K562 (cell line): Measurements from ENCODE around the gene PMFBP1. TPM values are rescaled to one million over a fixed set of nuclear protein-coding genes. Genes with fewer than 3 reads are reported as not detected.

Experiments
- CBFA2T2 ChIP-seq: fragments of 450-650 bp; conservative IDR thresholded peaks from 2 replicates; pipeline ENCODE4 v1.6.1; 2017; ENCODE audit warnings: mild to moderate bottlenecking
- CREM ChIP-seq: IDR thresholded peaks from 2 replicates; pipeline ENCODE4 v1.6.1; 2014; ENCODE audit warnings: antibody characterized with exemption, low read depth
- ESRRA ChIP-seq: fragments of 450-650 bp; IDR thresholded peaks from 2 replicates; pipeline ENCODE4 v1.6.1; 2014; ENCODE audit warnings: low read depth, mild to moderate bottlenecking, moderate library complexity, borderline replicate concordance
- ETV5 ChIP-seq: sonication (generic); formaldehyde crosslinking; IDR thresholded peaks from 2 replicates; pipeline ENCODE4 v1.4.0; 2020; ENCODE audit warnings: low read depth, mild to moderate bottlenecking, missing genetic modification reagents
- HDAC8 ChIP-seq: fragments of 450-650 bp; IDR thresholded peaks from 2 replicates; pipeline ENCODE4 v1.6.1; 2016; ENCODE audit warnings: mild to moderate bottlenecking, missing genetic modification characterization, moderate library complexity, missing compliant biosample characterization
- RAD51 ChIP-seq: fragments of 450-650 bp; IDR thresholded peaks from 2 replicates; pipeline ENCODE4 v1.7.1; 2016; ENCODE audit warnings: low read depth, mild to moderate bottlenecking, borderline replicate concordance
- SMC3 ChIP-seq: conservative IDR thresholded peaks from 2 replicates; pipeline ENCODE4 v1.6.1; 2011; ENCODE audit warnings: low read depth, low read length, improper control_type of control experiment; ENCODE audit not compliant: insufficient read depth
- SRSF9 ChIP-seq: fragments of 200-400 bp; formaldehyde crosslinking; IDR thresholded peaks from 2 replicates; pipeline ENCODE4 v1.6.1; 2017; ENCODE audit warnings: low read depth, low read length, borderline replicate concordance
- TBL1XR1 ChIP-seq, 2 experiments: IDR thresholded peaks; 2 replicates each; pipeline ENCODE4 v1.6.1; 2012; ENCODE audit warnings: improper control_type of control experiment in 2 of 2, low read length in 2 of 2, mild to moderate bottlenecking in 1 of 2
- TOE1 ChIP-seq, 2 experiments: fragments of 450-650 bp in 1 of 2; sonication (generic) in 1 of 2; formaldehyde crosslinking in 1 of 2; IDR thresholded peaks; 2 replicates each; pipeline versions ENCODE4 v1.7.1 to v1.8.0; 2016 to 2022; ENCODE audit warnings: borderline replicate concordance in 2 of 2, mild to moderate bottlenecking in 2 of 2, antibody characterized with exemption in 1 of 2, inconsistent platforms in 1 of 2, low read depth in 1 of 2, missing genetic modification reagents in 1 of 2, moderate library complexity in 1 of 2
- polyA plus RNA-seq, 8 experiments: library from polyadenylated mRNA; depleted of rRNA in 4 of 8; stranded (reverse) in 5 of 8; unstranded in 3 of 8; fragments of >200 nt; fragmentation: Nextera tagmentation in 2 of 8; fragmentation: Illumina TruSeq in 1 of 8; extraction: Ambion mirVana in 2 of 8; extraction: Trizol in 1 of 8; gene quantifications; 2 replicates each; pipeline versions ENCODE4 v1.2.1 to v1.2.3, GENCODE V29; 2011 to 2014; ENCODE audit warnings: inconsistent platforms in 1 of 8, missing spikeins in 1 of 8
- total RNA-seq, 7 experiments: library from RNA; depleted of rRNA in 6 of 7; stranded (reverse); fragments of >200 nt in 6 of 7; fragmentation: Illumina TruSeq in 2 of 7; extraction: Trizol in 2 of 7; gene quantifications; 2 replicates each; pipeline versions ENCODE4 v1.2.1 to v1.2.3, GENCODE V29; 2011 to 2021; ENCODE audit warnings: low replicate concordance in 1 of 7
- TF ChIP-seq, protein P1 (sequence below): fragments of 200-800 bp; sonication (Bioruptor generic); IDR thresholded peaks from 2 replicates; pipeline ENCODE4 v1.6.1; 2016; ENCODE audit warnings: missing genetic modification characterization, missing compliant biosample characterization
- TF ChIP-seq, protein P2 (sequence below): sonication (generic); formaldehyde crosslinking; IDR thresholded peaks from 2 replicates; pipeline ENCODE4 v1.8.0; 2022; ENCODE audit warnings: missing genetic modification reagents, mild to moderate bottlenecking, moderate library complexity, borderline replicate concordance
- TF ChIP-seq, protein P3 (sequence below): fragments of 450-650 bp; formaldehyde crosslinking; IDR thresholded peaks from 2 replicates; pipeline ENCODE4 v1.4.0; 2020; ENCODE audit warnings: mild to moderate bottlenecking, mixed read lengths
- TF ChIP-seq, protein P4 (sequence below): sonication (generic); formaldehyde crosslinking; IDR thresholded peaks from 2 replicates; pipeline ENCODE4 v1.5.0; 2020; ENCODE audit warnings: missing genetic modification reagents
- TF ChIP-seq, protein P5 (sequence below): fragments of 450-650 bp; conservative IDR thresholded peaks from 2 replicates; pipeline ENCODE4 v1.6.1; 2016; ENCODE audit warnings: missing genetic modification characterization, low read depth, mild to moderate bottlenecking, control low read depth, missing compliant biosample characterization

PMFBP1 gene
- total and polyA plus RNA-seq, 9 of the 15 experiments (the other 6 are each of a cell fraction or from before 2014, with no cell fraction given), result 0.13 to 0.91 (median 0.47) TPM

DNA sequence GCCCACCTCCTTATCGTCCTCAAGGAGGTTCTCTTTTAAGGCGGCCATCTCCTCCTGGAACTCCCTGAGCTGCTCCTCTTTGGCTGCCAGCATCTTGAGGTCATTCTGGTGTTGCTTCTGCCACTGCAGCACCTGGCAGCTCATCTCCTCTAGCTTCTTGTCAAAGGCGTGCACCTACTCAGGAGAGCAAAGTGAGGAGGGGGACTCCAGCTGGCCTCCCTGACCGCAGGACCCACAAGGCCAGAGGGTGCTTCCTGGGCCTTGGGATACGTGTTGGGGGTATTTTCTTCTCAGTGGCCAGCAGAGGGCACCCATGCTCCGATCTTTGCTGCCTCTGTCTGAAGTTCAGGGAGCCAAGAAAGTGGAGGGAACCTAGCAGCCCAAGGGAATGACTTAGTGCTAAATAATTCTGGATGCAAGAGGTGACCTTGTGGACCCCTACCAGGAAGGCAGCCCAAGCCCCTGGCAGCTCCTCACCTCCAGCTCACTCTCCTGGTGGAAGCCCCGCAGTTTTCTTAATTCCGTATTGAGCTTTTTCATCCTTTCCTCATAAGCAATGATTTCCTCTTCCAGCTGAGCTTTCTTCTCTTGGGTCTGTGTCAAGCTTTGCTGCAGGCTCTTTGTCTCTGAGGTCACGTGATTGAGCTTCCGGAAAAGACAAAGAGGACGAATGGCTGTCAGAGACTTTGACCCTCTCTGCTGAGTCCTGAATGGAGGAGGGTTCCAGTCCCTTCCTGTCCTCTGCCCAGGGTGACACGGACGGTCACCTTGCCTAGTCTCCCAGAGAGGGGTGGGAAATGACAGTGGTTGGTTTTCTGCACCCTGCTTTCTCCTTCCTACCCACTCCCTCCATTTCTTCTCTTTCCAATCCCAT lies 47.0 kb downstream of the PMFBP1 start (continued):
- TF ChIP-seq SRSF9 (no peak), SMC3 (peak; percentile 87), CREM (peak; percentile 36), RAD51 (peak; percentile 87), TBL1XR1 (IDR thresholded peaks at IDR 0.05; ENCODE audit: low read length in 2 of 2) (peak in 1 of 2 experiments; percentile 57; a peak in 1 of 4 replicates), ESRRA (peak; percentile 21; the same call in 1 of the 2 replicates), HDAC8 (tag) (no peak), TOE1 (IDR thresholded peaks at IDR 0.05; ENCODE audit: borderline replicate concordance) (peak; percentile 89), TOE1 (CRISPR knock-in tag; IDR thresholded peaks at IDR 0.05; ENCODE audit: borderline replicate concordance, low read depth) (no peak), CBFA2T2 (peak; percentile 52), ETV5 (CRISPR knock-in tag) (no peak)
- TF ChIP-seq, protein P1, sequence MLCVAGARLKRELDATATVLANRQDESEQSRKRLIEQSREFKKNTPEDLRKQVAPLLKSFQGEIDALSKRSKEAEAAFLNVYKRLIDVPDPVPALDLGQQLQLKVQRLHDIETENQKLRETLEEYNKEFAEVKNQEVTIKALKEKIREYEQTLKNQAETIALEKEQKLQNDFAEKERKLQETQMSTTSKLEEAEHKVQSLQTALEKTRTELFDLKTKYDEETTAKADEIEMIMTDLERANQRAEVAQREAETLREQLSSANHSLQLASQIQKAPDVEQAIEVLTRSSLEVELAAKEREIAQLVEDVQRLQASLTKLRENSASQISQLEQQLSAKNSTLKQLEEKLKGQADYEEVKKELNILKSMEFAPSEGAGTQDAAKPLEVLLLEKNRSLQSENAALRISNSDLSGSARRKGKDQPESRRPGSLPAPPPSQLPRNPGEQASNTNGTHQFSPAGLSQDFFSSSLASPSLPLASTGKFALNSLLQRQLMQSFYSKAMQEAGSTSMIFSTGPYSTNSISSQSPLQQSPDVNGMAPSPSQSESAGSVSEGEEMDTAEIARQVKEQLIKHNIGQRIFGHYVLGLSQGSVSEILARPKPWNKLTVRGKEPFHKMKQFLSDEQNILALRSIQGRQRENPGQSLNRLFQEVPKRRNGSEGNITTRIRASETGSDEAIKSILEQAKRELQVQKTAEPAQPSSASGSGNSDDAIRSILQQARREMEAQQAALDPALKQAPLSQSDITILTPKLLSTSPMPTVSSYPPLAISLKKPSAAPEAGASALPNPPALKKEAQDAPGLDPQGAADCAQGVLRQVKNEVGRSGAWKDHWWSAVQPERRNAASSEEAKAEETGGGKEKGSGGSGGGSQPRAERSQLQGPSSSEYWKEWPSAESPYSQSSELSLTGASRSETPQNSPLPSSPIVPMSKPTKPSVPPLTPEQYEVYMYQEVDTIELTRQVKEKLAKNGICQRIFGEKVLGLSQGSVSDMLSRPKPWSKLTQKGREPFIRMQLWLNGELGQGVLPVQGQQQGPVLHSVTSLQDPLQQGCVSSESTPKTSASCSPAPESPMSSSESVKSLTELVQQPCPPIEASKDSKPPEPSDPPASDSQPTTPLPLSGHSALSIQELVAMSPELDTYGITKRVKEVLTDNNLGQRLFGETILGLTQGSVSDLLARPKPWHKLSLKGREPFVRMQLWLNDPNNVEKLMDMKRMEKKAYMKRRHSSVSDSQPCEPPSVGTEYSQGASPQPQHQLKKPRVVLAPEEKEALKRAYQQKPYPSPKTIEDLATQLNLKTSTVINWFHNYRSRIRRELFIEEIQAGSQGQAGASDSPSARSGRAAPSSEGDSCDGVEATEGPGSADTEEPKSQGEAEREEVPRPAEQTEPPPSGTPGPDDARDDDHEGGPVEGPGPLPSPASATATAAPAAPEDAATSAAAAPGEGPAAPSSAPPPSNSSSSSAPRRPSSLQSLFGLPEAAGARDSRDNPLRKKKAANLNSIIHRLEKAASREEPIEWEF (CRISPR knock-in tag), result no peak
- TF ChIP-seq, protein P2, sequence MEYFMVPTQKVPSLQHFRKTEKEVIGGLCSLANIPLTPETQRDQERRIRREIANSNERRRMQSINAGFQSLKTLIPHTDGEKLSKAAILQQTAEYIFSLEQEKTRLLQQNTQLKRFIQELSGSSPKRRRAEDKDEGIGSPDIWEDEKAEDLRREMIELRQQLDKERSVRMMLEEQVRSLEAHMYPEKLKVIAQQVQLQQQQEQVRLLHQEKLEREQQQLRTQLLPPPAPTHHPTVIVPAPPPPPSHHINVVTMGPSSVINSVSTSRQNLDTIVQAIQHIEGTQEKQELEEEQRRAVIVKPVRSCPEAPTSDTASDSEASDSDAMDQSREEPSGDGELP (CRISPR knock-in tag), result peak; percentile 59; the same call in 1 of the 2 replicates
- TF ChIP-seq, protein P3, sequence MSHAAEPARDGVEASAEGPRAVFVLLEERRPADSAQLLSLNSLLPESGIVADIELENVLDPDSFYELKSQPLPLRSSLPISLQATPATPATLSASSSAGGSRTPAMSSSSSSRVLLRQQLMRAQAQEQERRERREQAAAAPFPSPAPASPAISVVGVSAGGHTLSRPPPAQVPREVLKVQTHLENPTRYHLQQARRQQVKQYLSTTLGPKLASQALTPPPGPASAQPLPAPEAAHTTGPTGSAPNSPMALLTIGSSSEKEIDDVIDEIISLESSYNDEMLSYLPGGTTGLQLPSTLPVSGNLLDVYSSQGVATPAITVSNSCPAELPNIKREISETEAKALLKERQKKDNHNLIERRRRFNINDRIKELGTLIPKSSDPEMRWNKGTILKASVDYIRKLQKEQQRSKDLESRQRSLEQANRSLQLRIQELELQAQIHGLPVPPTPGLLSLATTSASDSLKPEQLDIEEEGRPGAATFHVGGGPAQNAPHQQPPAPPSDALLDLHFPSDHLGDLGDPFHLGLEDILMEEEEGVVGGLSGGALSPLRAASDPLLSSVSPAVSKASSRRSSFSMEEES (CRISPR knock-in tag), result peak; percentile 97
- TF ChIP-seq, protein P4, sequence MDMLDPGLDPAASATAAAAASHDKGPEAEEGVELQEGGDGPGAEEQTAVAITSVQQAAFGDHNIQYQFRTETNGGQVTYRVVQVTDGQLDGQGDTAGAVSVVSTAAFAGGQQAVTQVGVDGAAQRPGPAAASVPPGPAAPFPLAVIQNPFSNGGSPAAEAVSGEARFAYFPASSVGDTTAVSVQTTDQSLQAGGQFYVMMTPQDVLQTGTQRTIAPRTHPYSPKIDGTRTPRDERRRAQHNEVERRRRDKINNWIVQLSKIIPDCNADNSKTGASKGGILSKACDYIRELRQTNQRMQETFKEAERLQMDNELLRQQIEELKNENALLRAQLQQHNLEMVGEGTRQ (CRISPR knock-in tag), result peak; percentile 43; the same call in 1 of the 2 replicates
- TF ChIP-seq, protein P5, sequence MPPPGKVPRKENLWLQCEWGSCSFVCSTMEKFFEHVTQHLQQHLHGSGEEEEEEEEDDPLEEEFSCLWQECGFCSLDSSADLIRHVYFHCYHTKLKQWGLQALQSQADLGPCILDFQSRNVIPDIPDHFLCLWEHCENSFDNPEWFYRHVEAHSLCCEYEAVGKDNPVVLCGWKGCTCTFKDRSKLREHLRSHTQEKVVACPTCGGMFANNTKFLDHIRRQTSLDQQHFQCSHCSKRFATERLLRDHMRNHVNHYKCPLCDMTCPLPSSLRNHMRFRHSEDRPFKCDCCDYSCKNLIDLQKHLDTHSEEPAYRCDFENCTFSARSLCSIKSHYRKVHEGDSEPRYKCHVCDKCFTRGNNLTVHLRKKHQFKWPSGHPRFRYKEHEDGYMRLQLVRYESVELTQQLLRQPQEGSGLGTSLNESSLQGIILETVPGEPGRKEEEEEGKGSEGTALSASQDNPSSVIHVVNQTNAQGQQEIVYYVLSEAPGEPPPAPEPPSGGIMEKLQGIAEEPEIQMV (tag), result no peak
